IMR-90 (cell line): ENCODE results near the gene VPS35L. TPM values are rescaled to one million over a fixed set of nuclear protein-coding genes. Genes with fewer than 3 reads are reported as not detected.

Source experiments
- ATAC-seq: fragments of 200-7000 bp; cut with Tn5 transposase; 2 replicates; pipeline ENCODE4 v1.9.1; 2020; ENCODE audit warnings: low read depth, mild to moderate bottlenecking, moderate library complexity
- BruUV-seq: library from RNA; stranded (reverse); fragments of 400-500 nt; replicated peaks from 2 replicates; lab custom pipeline; 2021; lab: Mats Ljungman, UMichigan
- CTCF ChIA-PET: fragments of 300-600 bp; formaldehyde crosslinking; extraction: SDS; loops from one replicate; lab custom pipeline; 2021; ENCODE audit warnings: antibody characterized with exemption; lab: Yijun Ruan, JAX
- POLR2A ChIA-PET: fragments of 300-600 bp; sonication (Branson Sonifier 250); formaldehyde crosslinking; loops from one replicate; lab custom pipeline; 2022; ENCODE audit warnings: antibody characterized with exemption; ENCODE audit not compliant: unreplicated experiment; lab: Charles Lee
- DNase-seq: peaks from one replicate; pipeline ENCODE4 v3.0.0; 2013
- H2AFZ ChIP-seq: replicated peaks from 2 replicates; pipeline ENCODE3; 2013; ENCODE audit warnings: low read length, mild to moderate bottlenecking; ENCODE audit not compliant: poor library complexity
- H2AK5ac ChIP-seq: 2 replicates; pipeline ENCODE4 v1.6.1; 2013; ENCODE audit warnings: low read depth, low read length, inconsistent platforms
- H2AK9ac ChIP-seq: replicated peaks from 2 replicates; pipeline ENCODE3; 2013; ENCODE audit warnings: mild to moderate bottlenecking, low read depth, low read length, moderate library complexity; ENCODE audit not compliant: poor library complexity
- H2BK120ac ChIP-seq: 2 replicates; pipeline ENCODE4 v1.6.1; 2013; ENCODE audit warnings: low read depth, low read length, inconsistent platforms
- H2BK15ac ChIP-seq: 3 replicates; pipeline ENCODE4 v1.6.1; 2013; ENCODE audit warnings: low read depth, low read length, inconsistent platforms
- H2BK20ac ChIP-seq: 2 replicates; pipeline ENCODE4 v1.6.1; 2013; ENCODE audit warnings: low read depth, mild to moderate bottlenecking, inconsistent platforms, low read length, moderate library complexity
- H2BK5ac ChIP-seq: 2 replicates; pipeline ENCODE4 v1.6.1; 2013; ENCODE audit warnings: mild to moderate bottlenecking, low read depth, low read length, inconsistent platforms; ENCODE audit not compliant: poor library complexity, severe bottlenecking
- H3K14ac ChIP-seq: replicated peaks from 2 replicates; pipeline ENCODE4 v1.6.1; 2013; ENCODE audit warnings: low read depth, low read length, inconsistent platforms
- H3K18ac ChIP-seq: 2 replicates; pipeline ENCODE4 v1.6.1; 2013; ENCODE audit warnings: low read depth, low read length, control low read depth
- H3K23ac ChIP-seq: 2 replicates; pipeline ENCODE4 v1.6.1; 2013; ENCODE audit warnings: low read depth, low read length, inconsistent platforms
- H3K27ac ChIP-seq: 2 replicates; pipeline ENCODE4 v1.5.1; 2013; ENCODE audit warnings: mild to moderate bottlenecking, control low read depth, low read length; ENCODE audit not compliant: insufficient read depth
- H3K27me3 ChIP-seq: 2 replicates; pipeline ENCODE4 v1.6.1; 2013; ENCODE audit warnings: low read length; ENCODE audit not compliant: control insufficient read depth, insufficient read depth
- H3K36me3 ChIP-seq: 2 replicates; pipeline ENCODE4 v1.6.1; 2013; ENCODE audit warnings: low read length, mixed read lengths; ENCODE audit not compliant: control insufficient read depth, insufficient read depth
- H3K4ac ChIP-seq: 2 replicates; pipeline ENCODE4 v1.6.1; 2013; ENCODE audit warnings: low read depth, low read length, inconsistent platforms
- H3K4me1 ChIP-seq: 2 replicates; pipeline ENCODE4 v1.6.1; 2013; ENCODE audit warnings: low read length, mixed read lengths; ENCODE audit not compliant: control insufficient read depth, insufficient read depth
- H3K4me2 ChIP-seq: 2 replicates; pipeline ENCODE4 v1.6.1; 2013; ENCODE audit warnings: low read depth, mild to moderate bottlenecking, control low read depth, low read length, moderate library complexity
- H3K4me3 ChIP-seq: 2 replicates; pipeline ENCODE4 v1.5.1; 2013; ENCODE audit warnings: low read depth, mild to moderate bottlenecking, control low read depth, low read length, moderate library complexity; ENCODE audit not compliant: insufficient read depth
- H3K56ac ChIP-seq: 2 replicates; pipeline ENCODE4 v1.6.1; 2013; ENCODE audit warnings: low read length, inconsistent platforms; ENCODE audit not compliant: insufficient read depth; ENCODE audit errors: extremely low read depth
- H3K79me1 ChIP-seq, 2 experiments: 2 replicates each; pipeline ENCODE4 v1.6.1; 2013; ENCODE audit warnings: low read length in 2 of 2, inconsistent platforms in 1 of 2, low read depth in 1 of 2
- H3K9ac ChIP-seq: 2 replicates; pipeline ENCODE4 v1.6.1; 2013; ENCODE audit warnings: low read depth, low read length, control low read depth
- H3K9me1 ChIP-seq: 2 replicates; pipeline ENCODE4 v1.6.1; 2013; ENCODE audit warnings: low read length, inconsistent platforms; ENCODE audit not compliant: insufficient read depth
- H3K9me3 ChIP-seq: 2 replicates; pipeline ENCODE4 v1.6.1; 2013; ENCODE audit warnings: low read length; ENCODE audit not compliant: control insufficient read depth, insufficient read depth
- H4K20me1 ChIP-seq: 2 replicates; pipeline ENCODE4 v1.6.1; 2013; ENCODE audit warnings: low read length, inconsistent platforms; ENCODE audit not compliant: insufficient read depth
- H4K5ac ChIP-seq: 2 replicates; pipeline ENCODE4 v1.6.1; 2013; ENCODE audit warnings: mild to moderate bottlenecking, low read depth, low read length, control low read depth
- H4K8ac ChIP-seq, 2 experiments: 2 replicates each; pipeline ENCODE4 v1.6.1; 2013; ENCODE audit warnings: low read depth in 2 of 2, low read length in 2 of 2, control low read depth in 1 of 2, inconsistent platforms in 1 of 2
- H4K91ac ChIP-seq: 2 replicates; pipeline ENCODE4 v1.6.1; 2013; ENCODE audit warnings: low read depth, low read length, inconsistent platforms; ENCODE audit not compliant: insufficient read depth
- CEBPB ChIP-seq: IDR thresholded peaks from 2 replicates; pipeline ENCODE4 v1.6.1; 2012; ENCODE audit warnings: low read depth, low read length, improper control_type of control experiment
- CTCF ChIP-seq: conservative IDR thresholded peaks from 2 replicates; pipeline ENCODE4 v1.5.1; 2012; ENCODE audit warnings: mild to moderate bottlenecking, low read depth, low read length, improper control_type of control experiment
- ELK1 ChIP-seq: fragments of 150-350 bp; IDR thresholded peaks from 2 replicates; pipeline ENCODE4 v1.6.1; 2016; ENCODE audit warnings: low read depth, mild to moderate bottlenecking, low read length, moderate library complexity, borderline replicate concordance
- FOS ChIP-seq: fragments of 150-350 bp; IDR thresholded peaks from 2 replicates; pipeline ENCODE4 v1.6.1; 2016; ENCODE audit warnings: low read depth, low read length
- MAFK ChIP-seq: IDR thresholded peaks from 2 replicates; pipeline ENCODE4 v1.6.1; 2012; ENCODE audit warnings: low read depth, low read length, improper control_type of control experiment
- MAZ ChIP-seq: IDR thresholded peaks from 2 replicates; pipeline ENCODE4 v1.6.1; 2012; ENCODE audit warnings: low read depth, mild to moderate bottlenecking, low read length, improper control_type of control experiment, moderate library complexity, borderline replicate concordance
- MXI1 ChIP-seq: IDR thresholded peaks from 2 replicates; pipeline ENCODE4 v1.6.1; 2012; ENCODE audit warnings: low read depth, mild to moderate bottlenecking, low read length, moderate library complexity, borderline replicate concordance
- RAD21 ChIP-seq: IDR thresholded peaks from 2 replicates; pipeline ENCODE4 v1.6.1; 2012; ENCODE audit warnings: low read length, improper control_type of control experiment
- RCOR1 ChIP-seq: IDR thresholded peaks from 2 replicates; pipeline ENCODE4 v1.6.1; 2012; ENCODE audit warnings: mild to moderate bottlenecking, low read length, improper control_type of control experiment; ENCODE audit not compliant: insufficient replicate concordance
- SMC3 ChIP-seq: fragments of 150-350 bp; IDR thresholded peaks from 2 replicates; pipeline ENCODE4 v1.6.1; 2016; ENCODE audit warnings: low read depth, mild to moderate bottlenecking, antibody characterized with exemption, low read length, moderate library complexity
- WGBS, 2 experiments: methylation state at CpG; one replicate each; pipeline versions ENCODE4 v1.1.5 to v1.1.7; 2013; ENCODE audit warnings: missing lambda C conversion rate in 2 of 2; ENCODE audit not compliant: insufficient read length in 1 of 2; ENCODE audit errors: extremely low coverage in 2 of 2; 5-methylcytosine and 5-hydroxymethylcytosine counted together
- dilution Hi-C: fragments of 300-500 bp; cut with HindIII; formaldehyde crosslinking; loops from one replicate; pipeline ENCODE4 v1.14.3; 2018; ENCODE audit warnings: low sequenced_read_pairs; ENCODE audit not compliant: unreplicated experiment
- in situ Hi-C: fragments of 300-500 bp; cut with MboI; formaldehyde crosslinking; loops from 3 replicates; pipeline ENCODE4 v1.14.3; 2019; ENCODE audit warnings: low sequenced_read_pairs, inconsistent platforms, mixed read lengths
- intact Hi-C: fragments of 100-400 bp; cut with micrococcal nuclease; formaldehyde crosslinking; loops from 2 replicates; pipeline ENCODE4 v1.10.0; 2022
- polyA plus RNA-seq, 3 experiments: library from polyadenylated mRNA; depleted of rRNA; stranded (reverse); fragments of >200 nt; gene quantifications; 2 replicates each; pipeline ENCODE4 v1.2.3, GENCODE V29; 2012; ENCODE audit warnings: low replicate concordance in 1 of 3
- total RNA-seq: library from RNA; depleted of rRNA; stranded (reverse); fragments of >200 nt; gene quantifications from 2 replicates; pipeline ENCODE4 v1.2.3, GENCODE V29; 2012

Gene VPS35L
- total and polyA plus RNA-seq, 2 of the 4 experiments (the other 2 are of a cell fraction) = 28.0 to 40.1 TPM

DNA sequence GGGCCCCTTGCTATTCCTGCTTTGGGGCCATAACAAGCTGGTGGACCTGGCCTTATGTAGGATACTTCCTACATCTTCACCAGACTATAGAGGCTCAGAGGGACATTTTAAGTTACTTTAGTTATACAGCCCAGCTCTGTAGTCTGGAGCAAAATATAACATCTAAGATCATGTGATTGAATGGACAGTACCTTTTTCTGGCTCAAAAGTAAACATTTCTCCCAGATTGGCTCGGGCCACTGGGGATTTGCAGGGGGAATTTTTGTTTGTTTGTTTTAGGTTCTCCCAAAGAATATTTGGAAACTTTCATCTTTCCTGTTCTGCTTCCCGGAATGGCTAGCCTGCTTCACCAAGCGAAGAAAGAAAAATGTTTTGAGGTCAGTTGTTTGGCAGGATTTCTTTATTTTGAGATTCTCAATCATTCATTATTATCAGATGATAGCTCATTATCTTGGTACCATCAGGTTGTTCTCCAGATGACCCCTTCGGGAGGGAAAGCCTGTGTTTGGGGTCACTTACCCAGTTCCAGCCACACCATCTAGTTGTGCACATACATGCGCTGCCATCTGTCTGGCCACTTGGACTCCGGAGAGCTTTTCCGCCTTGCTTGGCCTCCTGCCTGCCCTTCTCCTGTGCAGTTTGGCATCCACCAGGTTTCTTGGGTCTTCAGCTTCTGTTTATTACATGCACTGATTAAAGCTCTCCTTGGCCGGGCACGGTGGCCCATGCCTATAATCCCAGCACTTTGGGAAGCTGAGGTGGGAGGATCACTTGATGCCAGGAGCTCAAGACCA is 179.8 kb downstream of the VPS35L start (continued):
- no peak for TF ChIP-seq CEBPB
- no peak for TF ChIP-seq FOS

GRCh38 chr16:19737306-19738038 is 182.0 kb downstream of the VPS35L start:
- intact Hi-C loops = no loop called here
- H3K27ac ChIP-seq = no peak overlapping the region
- H3K9me1 ChIP-seq = peaks cover 7% of the 10 kb centered on the region; the same call in 1 of the 2 replicates
- no peak overlapping the region for H3K4ac ChIP-seq
- no peaks in the 10 kb centered on the region for H4K20me1 ChIP-seq
- no peak overlapping the region for H2AK5ac ChIP-seq
- no TSS peak for BruUV-seq
- DNase-seq (no peak), ATAC-seq (no peak)
- no peak overlapping the region for H3K14ac ChIP-seq
- H2AK9ac ChIP-seq = no peak overlapping the region
- no peak overlapping the region for H2BK20ac ChIP-seq
- no peak overlapping the region for H2BK15ac ChIP-seq
- H2BK5ac ChIP-seq = no peak overlapping the region
- ChIA-PET POLR2A (no interaction called here), CTCF (no interaction called here)
- no peak overlapping the region for H3K18ac ChIP-seq
- no peak overlapping the region for H4K8ac ChIP-seq
- no peak overlapping the region for H4K91ac ChIP-seq
- dilution Hi-C loops = no loop called here
- H3K9me3 ChIP-seq = no peaks in the 10 kb centered on the region
- H2AFZ ChIP-seq = no peak overlapping the region
- no peak overlapping the region for H2BK120ac ChIP-seq
- no peaks in the 10 kb centered on the region for H3K36me3 ChIP-seq
- H3K4me3 ChIP-seq = no peak overlapping the region
- H3K4me1 ChIP-seq = peaks cover 2% of the 10 kb centered on the region; the same call in 1 of the 2 replicates
- no peak overlapping the region for H3K4me2 ChIP-seq
- no peaks in the 10 kb centered on the region for H3K27me3 ChIP-seq
- in situ Hi-C loops = no loop called here
- WGBS, 2 experiments = 83% methylated on average over 4 of the region's 12 CpGs; no CpG with 5 or more reads in 1 of the 2 experiments
- H4K5ac ChIP-seq = no peak overlapping the region
- no peak overlapping the region for H3K9ac ChIP-seq
- no peak overlapping the region for H3K56ac ChIP-seq
- H3K23ac ChIP-seq = no peak overlapping the region
- TF ChIP-seq MAFK (no peak), RCOR1 (no peak), RAD21 (no peak), MXI1 (no peak), MAZ (no peak), ELK1 (no peak), SMC3 (no peak), CTCF (no peak), CEBPB (no peak)
- no peaks in the 10 kb centered on the region for H3K79me1 ChIP-seq
